Measurements from ENCODE around the gene CNTN1. TPM values are rescaled to one million over a fixed set of nuclear protein-coding genes. Genes with fewer than 3 reads are reported as not detected.

CNTN1 gene
- polyA plus RNA-seq, 1 of the 3 experiments (the other 2 are of a cell fraction) = 0.13 TPM

- Histone ChIP-seq H3K27ac (ENCODE audit: low read depth in 2 of 2, low read length in 1 of 2) (no peak overlapping the region), H2AFZ (ENCODE audit: low read depth) (no peak overlapping the region), H3K4me2 (no peak overlapping the region), H3F3A (replicated peaks; ENCODE audit: insufficient read depth) (no peaks in the 10 kb centered on the region), H4K20me1 (ENCODE audit: insufficient read depth) (no peaks in the 10 kb centered on the region), H3K79me2 (ENCODE audit: insufficient read depth) (no peaks in the 10 kb centered on the region), H3K36me3 (replicated peaks in 1 of 2; ENCODE audit: control insufficient read depth in 1 of 2, insufficient read depth in 2 of 2, low read length in 1 of 2) (no peaks in the 10 kb centered on the region), H3K4me1 (ENCODE audit: control insufficient read depth in 1 of 2, insufficient read depth in 2 of 2, low read depth in 1 of 2, low read length in 1 of 2) (no peaks in the 10 kb centered on the region), H3K4me3 (ENCODE audit: low read depth in 2 of 2, low read length in 1 of 2) (no peak overlapping the region), H3K9me3 (no peaks in the 10 kb centered on the region), H3K27me3 (ENCODE audit: insufficient read depth) (no peaks in the 10 kb centered on the region), H3K9me2 (no peaks in the 10 kb centered on the region), H3K9ac (no peak overlapping the region)
- WGBS (ENCODE audit: low lambda C conversion rate) = 26% methylated on average over 1 of the region's 1 CpG
- CTCF ChIA-PET = no interaction called here
- POLR2A ChIA-PET = no interaction called here
- TF ChIP-seq GATA2 (CRISPR knock-in tag; IDR thresholded peaks at IDR 0.05) (no peak), USF1 (IDR thresholded peaks at IDR 0.05; ENCODE audit: borderline replicate concordance, low read depth) (no peak), EP300 (IDR thresholded peaks at IDR 0.05; ENCODE audit: borderline replicate concordance in 1 of 2, low read depth in 1 of 2, low read length in 1 of 2) (no peak), EZH2phosphoT487 (IDR thresholded peaks at IDR 0.05; ENCODE audit: borderline replicate concordance, low read depth) (no peak), CHD2 (IDR thresholded peaks at IDR 0.05; ENCODE audit: low read length, partially characterized antibody) (no peak)
- no peak for DNase-seq
These were observed 22.4 kb downstream of the CNTN1 start for GRCh38 chr12:40714636-40715035.

GRCh38 chr12:40716037-40716436, 23.8 kb downstream of the CNTN1 start:
- POLR2A ChIA-PET = no interaction called here
- CTCF ChIA-PET = no interaction called here

More at GRCh38 chr12:40716037-40716436, 23.8 kb downstream of the CNTN1 start:
- Histone ChIP-seq H3K4me1 (ENCODE audit: control insufficient read depth in 1 of 2, insufficient read depth in 2 of 2, low read depth in 1 of 2, low read length in 1 of 2) (no peaks in the 10 kb centered on the region), H3F3A (replicated peaks; ENCODE audit: insufficient read depth) (no peaks in the 10 kb centered on the region), H3K9me2 (no peaks in the 10 kb centered on the region), H3K9ac (no peak overlapping the region), H3K27me3 (ENCODE audit: insufficient read depth) (no peaks in the 10 kb centered on the region), H3K4me3 (ENCODE audit: low read depth in 2 of 2, low read length in 1 of 2) (no peak overlapping the region; a peak in 1 of 4 replicates), H2AFZ (ENCODE audit: low read depth) (no peak overlapping the region), H3K27ac (ENCODE audit: low read depth in 2 of 2, low read length in 1 of 2) (no peak overlapping the region), H3K79me2 (ENCODE audit: insufficient read depth) (no peaks in the 10 kb centered on the region), H3K36me3 (replicated peaks in 1 of 2; ENCODE audit: control insufficient read depth in 1 of 2, insufficient read depth in 2 of 2, low read length in 1 of 2) (no peaks in the 10 kb centered on the region), H3K9me3 (no peaks in the 10 kb centered on the region), H4K20me1 (ENCODE audit: insufficient read depth) (no peaks in the 10 kb centered on the region), H3K4me2 (no peak overlapping the region)
- DNase-seq = no peak
- no peak for TF ChIP-seq RCOR1 (IDR thresholded peaks at IDR 0.05; ENCODE audit: low read length)
- TF ChIP-seq EZH2phosphoT487 (IDR thresholded peaks at IDR 0.05; ENCODE audit: borderline replicate concordance, low read depth) = no peak
- TF ChIP-seq YY1 (IDR thresholded peaks at IDR 0.05; ENCODE audit: low read depth) = no peak
- TF ChIP-seq POLR2AphosphoS5 (IDR thresholded peaks at IDR 0.05; ENCODE audit: low read depth, low read length) = no peak
- TF ChIP-seq JUND (IDR thresholded peaks at IDR 0.05) = no peak
- no peak for TF ChIP-seq SIN3A (IDR thresholded peaks at IDR 0.05; ENCODE audit: borderline replicate concordance, low read depth, low read length)
- TF ChIP-seq ELF1 (IDR thresholded peaks at IDR 0.05) = no peak
- no peak for TF ChIP-seq TCF12 (IDR thresholded peaks at IDR 0.05)
- no peak for TF ChIP-seq FOXJ3 (CRISPR knock-in tag; IDR thresholded peaks at IDR 0.05)
- no peak for TF ChIP-seq EP300 (IDR thresholded peaks at IDR 0.05; ENCODE audit: borderline replicate concordance in 1 of 2, low read depth in 1 of 2, low read length in 1 of 2)
- no peak for TF ChIP-seq REST (IDR thresholded peaks at IDR 0.05; ENCODE audit: low read depth, low read length)
- no peak for TF ChIP-seq MEF2A (IDR thresholded peaks at IDR 0.05; ENCODE audit: borderline replicate concordance, low read depth)
- no peak for TF ChIP-seq FOXM1 (IDR thresholded peaks at IDR 0.05; ENCODE audit: low read depth)
- no peak for TF ChIP-seq FOSL2 (IDR thresholded peaks at IDR 0.05; ENCODE audit: borderline replicate concordance, low read depth)
